ENCODE data around the gene NNMT.

GRCh38 chr11:114260483-114260882, 35.7 kb upstream of the NNMT start:
- TF ChIP-seq CTCF (IDR thresholded peaks at IDR 0.05) (no peak), POLR2AphosphoS5 (IDR thresholded peaks at IDR 0.05) (no peak)
